ENCODE measurements around the gene CHEK1.
"Not testable (repeated sequence)": the region's sequence is repeated elsewhere in the genome, so short reads cannot be mapped to it uniquely, and the experiment has no call there.

The CHEK1 gene
- 13.4 to 15.3 reads per million in 2 donors for total RNA-seq

GRCh38 chr11:125624756-125625213 lies at the start of gene CHEK1:
CHEK1 (plus strand) TSS chr11:125625163; CDS start chr11:125626769, 1,606 bp downstream.
- no peak for DNase-seq

- DNase-seq, result not testable (repeated sequence)
These were observed 47.8 kb upstream of the CHEK1 start for GRCh38 chr11:125577181-125577580.

GRCh38 chr11:125578783-125579182 lies 46.2 kb upstream of the CHEK1 start:
- no peak for DNase-seq

- no peak for DNase-seq
These were observed 45.2 kb upstream of the CHEK1 start for GRCh38 chr11:125579811-125580210.

GRCh38 chr11:125583496-125583895 lies 41.5 kb upstream of the CHEK1 start:
- no peak for DNase-seq

- DNase-seq, result no peak
These were observed 39.5 kb upstream of the CHEK1 start for GRCh38 chr11:125585487-125585886.

GRCh38 chr11:125586623-125587022 lies 38.3 kb upstream of the CHEK1 start:
- DNase-seq, result peak in 1 of 5 experiments; percentile 68

GRCh38 chr11:125587480-125587879 lies 37.5 kb upstream of the CHEK1 start:
- DNase-seq, result no peak

GRCh38 chr11:125588505-125588904 lies 36.5 kb upstream of the CHEK1 start:
- peak in 1 of 5 experiments; percentile 24 for DNase-seq

GRCh38 chr11:125591649-125592304 lies 33.2 kb upstream of the CHEK1 start:
- DNase-seq, result peak in 4 of 5 experiments; percentile 8 to 37 (median 15)

GRCh38 chr11:125592305-125593113 lies 32.5 kb upstream of the CHEK1 start, which contains the start of gene STT3A:
STT3A (plus strand) TSS chr11:125592852; CDS start chr11:125595916, 3,064 bp downstream.
- DNase-seq, result peak; percentile 88 to 100 (median 95)

- peak in 1 of 5 experiments; percentile 29 for DNase-seq
These were observed 31.7 kb upstream of the CHEK1 start for GRCh38 chr11:125593114-125593820.

GRCh38 chr11:125594958-125595357 lies 30.0 kb upstream of the CHEK1 start:
- DNase-seq, result no peak

- DNase-seq, result no peak
These were observed 24.3 kb upstream of the CHEK1 start for GRCh38 chr11:125600663-125601062.

GRCh38 chr11:125603207-125603606 lies 21.8 kb upstream of the CHEK1 start:
- DNase-seq, result no peak

GRCh38 chr11:125605417-125605816 lies 19.5 kb upstream of the CHEK1 start:
- no peak for DNase-seq

- no peak for DNase-seq
These were observed 15.4 kb upstream of the CHEK1 start for GRCh38 chr11:125609545-125609944.

GRCh38 chr11:125618383-125618782 lies 6.6 kb upstream of the CHEK1 start:
- DNase-seq, result no peak

GRCh38 chr11:125621995-125622394 lies 3.0 kb upstream of the CHEK1 start:
- no peak for DNase-seq

- no peak for DNase-seq
These were observed 1.9 kb upstream of the CHEK1 start for GRCh38 chr11:125623064-125623463.

GRCh38 chr11:125625225-125625629 lies 264 bp downstream of the CHEK1 start:
- no peak for DNase-seq

- peak; percentile 58 to 93 (median 74) for DNase-seq
These were observed 796 bp downstream of the CHEK1 start for GRCh38 chr11:125625630-125626287.
